ENCODE data around the gene ACSL6.

- TF ChIP-seq CTCF (IDR thresholded peaks at IDR 0.05), result no peak
- no peak for TF ChIP-seq POLR2AphosphoS5 (IDR thresholded peaks at IDR 0.05)
- no peak for TF ChIP-seq POLR2A (IDR thresholded peaks at IDR 0.05)
Measured at GRCh38 chr5:132058646-132059042, 47.2 kb upstream of the ACSL6 start.
